MG63 (cell line): Measurements from ENCODE around the gene MFAP3. TPM values are rescaled to one million over a fixed set of nuclear protein-coding genes. Genes with fewer than 3 reads are reported as not detected.

Experiments
- total RNA-seq: library from RNA; depleted of rRNA; stranded (reverse); fragments of >200 nt; shearing (Covaris generic); gene quantifications from 2 replicates; pipeline ENCODE4 v1.2.3, GENCODE V29; 2014; ENCODE audit warnings: low replicate concordance; rRNA removed

The MFAP3 gene
- total RNA-seq, 1 experiment from 2014 or later: 38.1 TPM

Other genes with a start within 250 kb of the MFAP3 start
- gene FAM114A2, start 57 bp upstream of the MFAP3 start, total RNA-seq: 28.1 and 36.1 TPM in 2 replicates
- 25.9 and 26.3 TPM in 2 replicates for gene GALNT10, start 151.8 kb downstream of the MFAP3 start, total RNA-seq